ENCODE measurements around the gene ANKRD28. TPM values are rescaled to one million over a fixed set of nuclear protein-coding genes. Genes with fewer than 3 reads are reported as not detected.

ANKRD28 gene
- total and polyA plus RNA-seq, 2 experiments from 2014 or later: 15.2 to 61.3 TPM

- DNase-seq (ENCODE audit: low spot score): no peak
- H3K4me3 Mint-ChIP-seq: no peak overlapping the region
- H3K9me3 Mint-ChIP-seq: peaks cover 39% of the 10 kb centered on the region
- no peak for ATAC-seq
- no peak overlapping the region for H3K27ac Mint-ChIP-seq
- peaks cover 40% of the 10 kb centered on the region for H3K36me3 Mint-ChIP-seq (ENCODE audit: low read depth)
- no peaks in the 10 kb centered on the region for H3K4me1 ChIP-seq (ENCODE audit: insufficient read depth)
- no peaks in the 10 kb centered on the region for H3K4me1 Mint-ChIP-seq
- H3K27me3 ChIP-seq (ENCODE audit: insufficient read depth): no peaks in the 10 kb centered on the region
- H3K36me3 ChIP-seq (ENCODE audit: insufficient read depth): peaks cover 12% of the 10 kb centered on the region
- peaks cover 4% of the 10 kb centered on the region for H3K27me3 Mint-ChIP-seq (ENCODE audit: insufficient read depth, low read depth, poor library complexity)
- 0 out of 2 replicates have a peak, but pooled peaks cover 7% of the 10 kb centered on the region for H3K9me2 ChIP-seq (ENCODE audit: insufficient read depth)
- no peaks in the 10 kb centered on the region for H4K20me1 ChIP-seq (replicated peaks; ENCODE audit: insufficient read depth)
- no peak overlapping the region for H2AFZ ChIP-seq
- no peak overlapping the region for H3K27ac ChIP-seq (ENCODE audit: low read depth)
- H3F3A ChIP-seq (replicated peaks; ENCODE audit: low read depth): no peaks in the 10 kb centered on the region
- TF ChIP-seq ZNF462 (CRISPR knock-in tag; IDR thresholded peaks at IDR 0.05): no peak
- TF ChIP-seq EZH2phosphoT487 (IDR thresholded peaks at IDR 0.05; ENCODE audit: unreplicated experiment): no peak
- no peak for TF ChIP-seq REST (IDR thresholded peaks at IDR 0.05; ENCODE audit: unreplicated experiment)
- TF ChIP-seq EZH2 (IDR thresholded peaks at IDR 0.05; ENCODE audit: low read depth, unreplicated experiment): no peak
- no peak for TF ChIP-seq CREB1 (CRISPR knock-in tag; IDR thresholded peaks at IDR 0.05; ENCODE audit: low read depth)
- no peak for TF ChIP-seq ZNF114 (CRISPR knock-in tag; IDR thresholded peaks at IDR 0.05)
- no peak for TF ChIP-seq ETS1 (IDR thresholded peaks at IDR 0.05)
- no peak for TF ChIP-seq JUNB (IDR thresholded peaks at IDR 0.05; ENCODE audit: unreplicated experiment)
- no peak for TF ChIP-seq NANOG (IDR thresholded peaks at IDR 0.05; ENCODE audit: borderline replicate concordance)
- TF ChIP-seq ZNF331 (CRISPR knock-in tag; IDR thresholded peaks at IDR 0.05; ENCODE audit: low read depth): no peak
- TF ChIP-seq STAT1 (IDR thresholded peaks at IDR 0.05; ENCODE audit: unreplicated experiment): no peak
- no peak for TF ChIP-seq CTCF (conservative IDR thresholded peaks at IDR 0.05; ENCODE audit: low read depth in 2 of 2)
- no peak for TF ChIP-seq POLR2AphosphoS5 (IDR thresholded peaks at IDR 0.05; ENCODE audit: low read depth)
- H3K79me2 ChIP-seq (replicated peaks; ENCODE audit: insufficient read depth): no peaks in the 10 kb centered on the region; the same call in 1 of the 2 replicates
- no peak overlapping the region for H3K4me3 ChIP-seq
- no peak overlapping the region for H3K4me2 ChIP-seq
These were observed 174.0 kb downstream of the ANKRD28 start for GRCh38 chr3:15623535-15624440.
